H1 (cell line): ENCODE data around the gene SRRM4. TPM values are rescaled to one million over a fixed set of nuclear protein-coding genes. Genes with fewer than 3 reads are reported as not detected.

Source experiments
- CTCF ChIA-PET: fragments of 300-600 bp; sonication (Branson Sonifier 250); formaldehyde crosslinking; loops from one replicate; lab custom pipeline; 2021; ENCODE audit not compliant: partially characterized antibody; lab: Charles Lee
- POLR2A ChIA-PET: fragments of 300-600 bp; sonication (Branson Sonifier 250); formaldehyde crosslinking; loops from one replicate; lab custom pipeline; 2021; ENCODE audit warnings: inconsistent platforms; ENCODE audit not compliant: partially characterized antibody; lab: Charles Lee
- DNase-seq, 2 experiments: peaks; one replicate each; pipeline versions ENCODE4 v3.0.0 to v3.0.0-alpha.2; 2010 to 2022; ENCODE audit warnings: low spot score in 2 of 2, low read depth in 1 of 2, mixed read lengths in 1 of 2
- FAIRE-seq: peaks from 2 replicates; lab custom pipeline; 2011; peaks lifted over from hg19 to GRCh38; lab: Jason Lieb, UNC
- H2AFZ ChIP-seq: 2 replicates; pipeline ENCODE4 v1.8.1; 2012; ENCODE audit warnings: low read length, inconsistent platforms
- H2AK5ac ChIP-seq: 2 replicates; pipeline ENCODE4 v1.6.1; 2013; ENCODE audit warnings: low read depth, low read length
- H2BK120ac ChIP-seq: replicated peaks from 2 replicates; pipeline ENCODE3; 2013; ENCODE audit warnings: low read depth, low read length, inconsistent platforms
- H2BK12ac ChIP-seq: 2 replicates; pipeline ENCODE4 v1.6.1; 2013; ENCODE audit warnings: low read depth, low read length
- H2BK15ac ChIP-seq: 2 replicates; pipeline ENCODE4 v1.6.1; 2013; ENCODE audit warnings: low read length
- H2BK20ac ChIP-seq: 2 replicates; pipeline ENCODE4 v1.6.1; 2013; ENCODE audit warnings: low read length
- H2BK5ac ChIP-seq: 2 replicates; pipeline ENCODE4 v1.6.1; 2013; ENCODE audit warnings: low read depth, low read length
- H3K14ac ChIP-seq: 2 replicates; pipeline ENCODE4 v1.6.1; 2013; ENCODE audit warnings: inconsistent platforms; ENCODE audit not compliant: insufficient read length
- H3K18ac ChIP-seq: 2 replicates; pipeline ENCODE4 v1.6.1; 2013; ENCODE audit warnings: low read length; ENCODE audit errors: extremely low read depth
- H3K23ac ChIP-seq: 2 replicates; pipeline ENCODE4 v1.6.1; 2013; ENCODE audit warnings: inconsistent platforms; ENCODE audit not compliant: insufficient read length
- H3K23me2 ChIP-seq: 2 replicates; pipeline ENCODE4 v1.6.1; 2013; ENCODE audit warnings: low read depth, low read length
- H3K27ac ChIP-seq: 2 replicates; pipeline ENCODE4 v1.6.1; 2011; ENCODE audit warnings: low read depth, low read length, inconsistent platforms
- H3K27me3 ChIP-seq, 4 experiments: replicated peaks in 1 of 4; 1 replicate in 1 of 4; 2 replicates in 3 of 4; pipeline versions ENCODE4 v1.6.1 to v1.8.1; 2011 to 2013; ENCODE audit warnings: low read length in 3 of 4, mild to moderate bottlenecking in 3 of 4, inconsistent platforms in 2 of 4, mixed read lengths in 2 of 4, moderate library complexity in 1 of 4; ENCODE audit not compliant: control insufficient read depth in 3 of 4, insufficient read depth in 3 of 4; ENCODE audit errors: extremely low read depth in 1 of 4
- H3K36me3 ChIP-seq, 4 experiments: 2 replicates each; pipeline versions ENCODE4 v1.6.1 to v1.8.1; 2011 to 2013; ENCODE audit warnings: mild to moderate bottlenecking in 4 of 4, low read length in 3 of 4, moderate library complexity in 2 of 4, control low read depth in 1 of 4, inconsistent platforms in 1 of 4; ENCODE audit not compliant: insufficient read depth in 4 of 4, control insufficient read depth in 2 of 4
- H3K4ac ChIP-seq: replicated peaks from 2 replicates; pipeline ENCODE3; 2013; ENCODE audit warnings: low read length, low read depth, mixed read lengths, inconsistent platforms; ENCODE audit not compliant: insufficient read length
- H3K4me1 ChIP-seq, 4 experiments: replicated peaks in 1 of 4; 1 replicate in 1 of 4; 2 replicates in 3 of 4; pipeline versions ENCODE4 v1.6.1 to v1.8.1; 2011 to 2013; ENCODE audit warnings: low read length in 3 of 4, inconsistent platforms in 2 of 4, mixed read lengths in 1 of 4; ENCODE audit not compliant: insufficient read depth in 4 of 4, control insufficient read depth in 3 of 4
- H3K4me2 ChIP-seq, 2 experiments: 2 replicates each; pipeline versions ENCODE4 v1.6.1 to v1.8.1; 2011 to 2013; ENCODE audit warnings: low read depth in 2 of 2, low read length in 2 of 2, control low read depth in 1 of 2, inconsistent platforms in 1 of 2, mild to moderate bottlenecking in 1 of 2; ENCODE audit not compliant: insufficient read depth in 1 of 2
- H3K4me3 ChIP-seq, 4 experiments: fragments of 200-600, 300-600 bp in 1 of 4; sonication (generic), shearing (Covaris generic), sonication (Bioruptor Twin) in 1 of 4; 2 replicates each; pipeline versions ENCODE4 v1.5.1 to v1.8.1; 2011 to 2016; ENCODE audit warnings: low read length in 4 of 4, low read depth in 3 of 4, control low read depth in 2 of 4, inconsistent platforms in 2 of 4, mild to moderate bottlenecking in 2 of 4, mixed read lengths in 1 of 4, moderate library complexity in 1 of 4; ENCODE audit not compliant: insufficient read depth in 2 of 4; ENCODE audit errors: extremely low read depth in 1 of 4
- H3K56ac ChIP-seq: replicated peaks from 2 replicates; pipeline ENCODE3; 2013; ENCODE audit warnings: low read depth, mild to moderate bottlenecking, mixed read lengths, low read length, inconsistent platforms; ENCODE audit not compliant: insufficient read length
- H3K79me1 ChIP-seq: 2 replicates; pipeline ENCODE4 v1.6.1; 2013; ENCODE audit warnings: low read depth, low read length, control low read depth
- H3K79me2 ChIP-seq, 2 experiments: 2 replicates each; pipeline versions ENCODE4 v1.6.1 to v1.8.1; 2012 to 2013; ENCODE audit warnings: low read length in 2 of 2, mild to moderate bottlenecking in 2 of 2, inconsistent platforms in 1 of 2; ENCODE audit not compliant: insufficient read depth in 2 of 2, control insufficient read depth in 1 of 2
- H3K9ac ChIP-seq, 4 experiments: replicated peaks in 1 of 4; 1 replicate in 1 of 4; 2 replicates in 3 of 4; pipeline versions ENCODE4 v1.6.1 to v1.8.1; 2011 to 2013; ENCODE audit warnings: low read depth in 3 of 4, low read length in 3 of 4, control low read depth in 2 of 4, mild to moderate bottlenecking in 2 of 4, moderate library complexity in 2 of 4, inconsistent platforms in 1 of 4; ENCODE audit errors: extremely low read depth in 1 of 4
- H3K9me3 ChIP-seq, 2 experiments: 2 replicates each; pipeline versions ENCODE4 v1.6.1 to v1.8.1; 2012 to 2013; ENCODE audit warnings: mild to moderate bottlenecking in 2 of 2, moderate library complexity in 2 of 2, control low read depth in 1 of 2, inconsistent platforms in 1 of 2, low read depth in 1 of 2, low read length in 1 of 2, mixed read lengths in 1 of 2; ENCODE audit not compliant: insufficient read depth in 2 of 2
- H4K20me1 ChIP-seq, 2 experiments: replicated peaks in 1 of 2; 2 replicates each; pipeline versions ENCODE3 to v1.8.1; 2011 to 2013; ENCODE audit warnings: inconsistent platforms in 2 of 2, low read length in 2 of 2, mild to moderate bottlenecking in 1 of 2; ENCODE audit not compliant: insufficient read depth in 2 of 2, control insufficient read depth in 1 of 2
- H4K5ac ChIP-seq: 2 replicates; pipeline ENCODE4 v1.6.1; 2013; ENCODE audit warnings: low read length, low read depth, mixed read lengths, inconsistent platforms; ENCODE audit not compliant: insufficient read length
- H4K8ac ChIP-seq: 2 replicates; pipeline ENCODE4 v1.8.0; 2013; ENCODE audit warnings: mild to moderate bottlenecking, moderate library complexity, low read length, inconsistent platforms; ENCODE audit not compliant: insufficient read depth; ENCODE audit errors: extremely low read depth
- H4K91ac ChIP-seq: replicated peaks from 2 replicates; pipeline ENCODE3; 2013; ENCODE audit warnings: low read length, mixed read lengths, inconsistent platforms; ENCODE audit not compliant: insufficient read length
- WGBS, 2 experiments: shearing (Covaris generic) in 1 of 2; methylation state at CpG; one replicate each; pipeline versions ENCODE4 v1.1.6 to v1.1.7; 2013 to 2015; ENCODE audit warnings: low lambda C conversion rate in 2 of 2, mixed read lengths in 2 of 2, inconsistent platforms in 1 of 2, low coverage in 1 of 2, missing lambda C conversion rate in 1 of 2; ENCODE audit not compliant: insufficient replicate concordance in 2 of 2, insufficient coverage in 1 of 2, insufficient read length in 1 of 2; ENCODE audit errors: extremely low coverage in 1 of 2, missing lambda C conversion rate in 1 of 2; 5-methylcytosine and 5-hydroxymethylcytosine counted together
- polyA plus RNA-seq, 7 experiments: library from polyadenylated mRNA; depleted of rRNA in 3 of 7; stranded (reverse) in 5 of 7; unstranded in 2 of 7; fragments of >200 nt in 5 of 7; fragments of 200-250 nt in 2 of 7; gene quantifications; 1 replicate in 5 of 7; 2 replicates in 1 of 7; 4 replicates in 1 of 7; pipeline versions ENCODE4 v1.2.1 to v1.2.3, GENCODE V29; 2011 to 2013; ENCODE audit warnings: missing spikeins in 2 of 7, mixed read lengths in 2 of 7
- total RNA-seq: library from RNA; stranded (reverse); fragmentation: NEBNext Ultra II Directional; extraction: Animal tissue kit (Norgen Biotek cat#: 25700); gene quantifications from 2 replicates; pipeline ENCODE4 v1.2.1, GENCODE V29; 2021
- TF ChIP-seq, protein P1 (sequence below): IDR thresholded peaks from 2 replicates; pipeline ENCODE4 v1.6.1; 2012; ENCODE audit warnings: inconsistent platforms
- TF ChIP-seq, protein P2 (sequence below), 3 experiments: IDR thresholded peaks; 1 replicate in 2 of 3; 2 replicates in 1 of 3; pipeline versions ENCODE4 v1.5.1 to v1.6.1; 2011; ENCODE audit warnings: low read length in 3 of 3, mild to moderate bottlenecking in 3 of 3, inconsistent platforms in 2 of 3, low read depth in 1 of 3, moderate library complexity in 1 of 3; ENCODE audit not compliant: insufficient read depth in 1 of 3; ENCODE audit errors: control extremely low read depth in 1 of 3

Gene SRRM4
- total and polyA plus RNA-seq, 2 of the 8 experiments (the other 6 are each of a cell fraction or from before 2014, with no cell fraction given) = 0.53 to 1.1 TPM

DNA sequence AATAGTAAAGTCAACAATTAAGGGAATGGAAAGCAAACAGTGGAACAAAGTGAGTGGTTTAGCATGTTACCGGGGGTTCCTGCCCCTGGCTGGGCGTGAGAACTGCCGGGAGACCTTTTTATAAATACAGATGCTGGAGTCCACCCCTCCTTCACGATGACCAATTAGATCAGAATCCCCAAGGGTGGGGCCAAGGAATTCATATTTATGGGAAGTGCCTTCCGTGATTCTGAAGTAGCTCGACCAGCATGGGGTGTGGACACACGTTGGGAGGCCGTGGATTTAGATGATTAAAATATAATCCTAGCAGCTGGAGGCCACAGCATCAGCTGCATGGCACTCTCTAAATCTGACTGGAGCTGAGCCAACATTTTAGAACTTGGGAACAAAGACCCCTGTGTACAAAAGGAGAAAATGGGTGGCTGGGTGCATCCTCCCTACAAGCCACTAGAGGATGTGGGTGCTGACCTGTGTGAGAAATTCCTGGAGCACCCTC, 87.9 kb downstream of the SRRM4 start:
- no peak overlapping the region for H2AFZ ChIP-seq
- TF ChIP-seq, protein P1, sequence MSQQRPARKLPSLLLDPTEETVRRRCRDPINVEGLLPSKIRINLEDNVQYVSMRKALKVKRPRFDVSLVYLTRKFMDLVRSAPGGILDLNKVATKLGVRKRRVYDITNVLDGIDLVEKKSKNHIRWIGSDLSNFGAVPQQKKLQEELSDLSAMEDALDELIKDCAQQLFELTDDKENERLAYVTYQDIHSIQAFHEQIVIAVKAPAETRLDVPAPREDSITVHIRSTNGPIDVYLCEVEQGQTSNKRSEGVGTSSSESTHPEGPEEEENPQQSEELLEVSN = no peak
- TF ChIP-seq, protein P2, sequence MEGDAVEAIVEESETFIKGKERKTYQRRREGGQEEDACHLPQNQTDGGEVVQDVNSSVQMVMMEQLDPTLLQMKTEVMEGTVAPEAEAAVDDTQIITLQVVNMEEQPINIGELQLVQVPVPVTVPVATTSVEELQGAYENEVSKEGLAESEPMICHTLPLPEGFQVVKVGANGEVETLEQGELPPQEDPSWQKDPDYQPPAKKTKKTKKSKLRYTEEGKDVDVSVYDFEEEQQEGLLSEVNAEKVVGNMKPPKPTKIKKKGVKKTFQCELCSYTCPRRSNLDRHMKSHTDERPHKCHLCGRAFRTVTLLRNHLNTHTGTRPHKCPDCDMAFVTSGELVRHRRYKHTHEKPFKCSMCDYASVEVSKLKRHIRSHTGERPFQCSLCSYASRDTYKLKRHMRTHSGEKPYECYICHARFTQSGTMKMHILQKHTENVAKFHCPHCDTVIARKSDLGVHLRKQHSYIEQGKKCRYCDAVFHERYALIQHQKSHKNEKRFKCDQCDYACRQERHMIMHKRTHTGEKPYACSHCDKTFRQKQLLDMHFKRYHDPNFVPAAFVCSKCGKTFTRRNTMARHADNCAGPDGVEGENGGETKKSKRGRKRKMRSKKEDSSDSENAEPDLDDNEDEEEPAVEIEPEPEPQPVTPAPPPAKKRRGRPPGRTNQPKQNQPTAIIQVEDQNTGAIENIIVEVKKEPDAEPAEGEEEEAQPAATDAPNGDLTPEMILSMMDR (IDR thresholded peaks at IDR 0.05; ENCODE audit: control extremely low read depth in 1 of 3, insufficient read depth in 1 of 3, low read depth in 1 of 3, low read length in 3 of 3) = peak in 1 of 3 experiments; percentile 16; a peak in 1 of 4 replicates
- TF ChIP-seq, all 59 proteins: peak for 1
- FAIRE-seq (peak; percentile 42), DNase-seq (no peak)
- Histone ChIP-seq H3K79me1 (no peaks in the 10 kb centered on the region), H3K23me2 (no peaks in the 10 kb centered on the region; the same call in 1 of the 2 replicates), H3K9ac (no peak overlapping the region), H3K4me2 (no peak overlapping the region), H3K79me2 (no peaks in the 10 kb centered on the region), H3K23ac (no peak overlapping the region), H4K5ac (no peak overlapping the region), H3K4me3 (no peak overlapping the region), H3K27ac (no peak overlapping the region), H4K20me1 (no peaks in the 10 kb centered on the region), H3K4me1 (peaks cover 0 to 14% (median under 1%) of the 10 kb centered on the region in 4 experiments; a peak in 1 of 7 replicates), H2BK5ac (no peak overlapping the region), H2BK12ac (no peak overlapping the region), H3K4ac (no peak overlapping the region), H3K18ac (no peak overlapping the region), H2BK15ac (no peak overlapping the region), H3K9me3 (no peaks in the 10 kb centered on the region), H3K27me3 (no peaks in the 10 kb centered on the region; a peak in 2 of 7 replicates), H2BK120ac (no peak overlapping the region), H3K14ac (no peak overlapping the region), H3K36me3 (no peaks in the 10 kb centered on the region), H4K91ac (no peak overlapping the region), H2BK20ac (no peak overlapping the region), H4K8ac (no peak overlapping the region), H2AK5ac (no peak overlapping the region), H3K56ac (no peak overlapping the region)
- ChIA-PET CTCF (interaction anchor here (0.8 to 3.4 kb wide), 7 partner anchors 9 to 343 kb away, joined by 3 to 10 read pairs (median 3); no protein-coding TSS in a partner anchor), POLR2A (no interaction called here)
- WGBS, 2 experiments = 74% methylated on average over 8 of the region's 8 CpGs; no CpG with 5 or more reads in 1 of the 2 experiments
